Type B pancreatic cell (in vitro differentiated cells): ENCODE data around the gene SEC63. TPM values are rescaled to one million over a fixed set of nuclear protein-coding genes. Genes with fewer than 3 reads are reported as not detected.
A peak's percentile ranks its signal among the peaks of the same experiment; 100 is the strongest.
"Not testable (repeated sequence)": the region's sequence is repeated elsewhere in the genome, so short reads cannot be mapped to it uniquely, and the experiment has no call there.

Source experiments
- DNase-seq: peaks from one replicate; pipeline ENCODE4 v3.0.0; 2021; ENCODE audit warnings: mixed read lengths; ENCODE audit not compliant: unreplicated experiment; ENCODE audit errors: extremely low spot score
- H3K27ac Mint-ChIP-seq: 2 replicates; pipeline ENCODE4 v1.8.0; 2021; ENCODE audit warnings: mild to moderate bottlenecking, mixed read lengths
- H3K27me3 Mint-ChIP-seq: 2 replicates; pipeline ENCODE4 v1.8.0; 2021; ENCODE audit warnings: mixed read lengths
- H3K36me3 Mint-ChIP-seq: 2 replicates; pipeline ENCODE4 v1.8.0; 2021; ENCODE audit warnings: mixed read lengths
- H3K4me1 Mint-ChIP-seq: one replicate; pipeline ENCODE4 v1.8.0; 2021; ENCODE audit warnings: mixed read lengths; ENCODE audit not compliant: unreplicated experiment
- H3K4me3 Mint-ChIP-seq: 2 replicates; pipeline ENCODE4 v1.8.0; 2021; ENCODE audit warnings: mild to moderate bottlenecking, mixed read lengths
- H3K9me3 Mint-ChIP-seq: 2 replicates; pipeline ENCODE4 v1.8.0; 2021; ENCODE audit warnings: mixed read lengths
- CTCF ChIP-seq: fragments of 200-600 bp; sonication (generic); conservative IDR thresholded peaks from 2 replicates; pipeline ENCODE4 v1.5.0; 2021; ENCODE audit warnings: antibody characterized with exemption, mild to moderate bottlenecking
- long read RNA-seq: library from polyadenylated mRNA; unstranded; transcript quantifications from one replicate; pipeline ENCODE4 v2.0.0, GENCODE V29; 2020
- total RNA-seq: library from RNA; stranded (reverse); gene quantifications from 2 replicates; pipeline ENCODE4 v1.2.1, GENCODE V29; 2021; ENCODE audit warnings: low replicate concordance

The SEC63 gene
- 90.8 and 106 TPM in 2 replicates for total RNA-seq
- long read RNA-seq, full-length matches to known transcripts = 3 of 57 reads
- long read RNA-seq, partial matches to known transcripts = 45 of 57 reads
- long read RNA-seq, other reads (novel, unspliced or antisense) = 9 of 57 reads

- Mint-ChIP-seq H3K4me1 (peaks cover 11% of the 10 kb centered on the region), H3K27me3 (no peaks in the 10 kb centered on the region), H3K4me3 (peak within 1 kb of the TSS; percentile 96), H3K27ac (peak within 1 kb of the TSS; percentile 94), H3K36me3 (peaks cover 12% of the 10 kb centered on the region), H3K9me3 (no peaks in the 10 kb centered on the region)
- TF ChIP-seq CTCF = no peak
- DNase-seq = peak; percentile 98
These were observed at the start of gene SEC63 for GRCh38 chr6:107957909-107958688. Gene SEC63, minus strand, starts transcription at chr6:107958208. Its CDS starts 199 bp downstream, at chr6:107958009.

- Mint-ChIP-seq H3K27ac (no peak overlapping the region), H3K4me1 (peaks cover 16% of the 10 kb centered on the region), H3K36me3 (peaks cover 6% of the 10 kb centered on the region), H3K27me3 (no peaks in the 10 kb centered on the region), H3K9me3 (peaks cover 10% of the 10 kb centered on the region), H3K4me3 (no peak overlapping the region)
- DNase-seq = no peak
- no peak for TF ChIP-seq CTCF
These were observed 48.0 kb upstream of the SEC63 start for GRCh38 chr6:108005961-108006360.

DNA sequence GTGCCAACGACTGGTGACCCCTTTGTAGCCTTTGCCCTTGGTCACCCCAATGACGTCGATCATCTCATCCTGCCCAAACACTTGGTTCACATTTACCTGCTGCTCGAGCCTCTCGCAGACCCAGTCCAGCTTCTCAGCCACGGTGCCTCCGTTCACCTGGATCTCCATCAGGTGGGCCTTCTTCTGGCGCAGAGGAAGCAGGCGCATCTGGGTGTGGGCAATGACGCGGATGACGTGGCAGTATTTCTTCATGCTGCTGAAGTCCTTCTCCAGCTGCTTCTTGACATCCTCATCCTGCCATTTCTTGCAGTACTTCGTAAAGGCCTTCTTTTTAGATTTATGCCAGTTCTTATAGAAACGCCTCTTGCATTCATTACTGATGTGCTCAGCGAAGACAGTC, 46.9 kb upstream of the SEC63 start:
- TF ChIP-seq CTCF = no peak
- peaks cover 10% of the 10 kb centered on the region for H3K9me3 Mint-ChIP-seq
- H3K27me3 Mint-ChIP-seq = no peaks in the 10 kb centered on the region
- DNase-seq = no peak
- peaks cover 6% of the 10 kb centered on the region for H3K36me3 Mint-ChIP-seq
- peaks cover 16% of the 10 kb centered on the region for H3K4me1 Mint-ChIP-seq
- H3K27ac Mint-ChIP-seq = no peak overlapping the region
- H3K4me3 Mint-ChIP-seq = no peak overlapping the region

DNA sequence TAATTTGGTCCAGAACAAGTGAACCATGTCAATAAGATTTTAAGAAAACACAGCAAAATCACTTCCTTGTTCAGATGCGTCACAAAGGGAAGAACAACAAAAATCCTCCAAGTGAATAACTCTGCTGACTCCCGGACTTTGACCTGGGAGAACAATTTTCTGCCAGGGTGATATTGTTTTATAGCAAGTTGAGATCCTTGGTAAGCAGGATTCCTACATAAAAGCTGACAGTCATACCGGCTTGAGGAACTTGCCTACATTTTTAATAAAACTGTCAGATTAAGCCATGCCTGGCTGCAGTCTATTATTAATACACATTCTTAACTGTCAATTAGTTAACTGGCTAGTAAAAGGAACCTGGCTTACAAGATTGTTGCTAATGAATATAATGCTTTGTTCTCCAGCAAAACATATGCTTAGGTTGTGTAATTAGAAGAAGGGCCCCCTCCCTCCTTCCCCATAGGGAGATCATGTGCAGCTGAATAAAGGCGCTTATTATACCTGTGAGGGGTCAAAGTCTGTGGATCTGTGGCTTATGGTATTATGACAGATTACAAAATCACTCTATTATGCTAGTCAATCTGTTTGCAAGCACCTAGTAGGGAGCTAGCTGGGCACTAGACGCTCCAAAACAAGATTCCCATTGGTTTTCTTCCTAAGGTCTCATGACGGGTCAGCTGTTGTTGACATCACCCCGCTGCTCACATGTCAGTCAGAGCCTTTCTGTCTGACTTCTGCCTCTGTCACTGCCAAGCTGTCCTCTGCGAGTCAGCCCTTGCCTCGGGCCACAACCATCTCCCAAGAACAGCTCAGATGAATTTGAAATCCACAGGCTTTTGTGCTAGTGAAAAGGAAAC, 44.6 kb upstream of the SEC63 start:
- TF ChIP-seq CTCF = no peak
- Mint-ChIP-seq H3K27me3 (no peaks in the 10 kb centered on the region), H3K36me3 (no peaks in the 10 kb centered on the region), H3K4me3 (peak overlapping the region; percentile 44), H3K9me3 (no peaks in the 10 kb centered on the region), H3K27ac (peak overlapping the region; percentile 86), H3K4me1 (peaks cover 24% of the 10 kb centered on the region)
- DNase-seq = no peak

DNA sequence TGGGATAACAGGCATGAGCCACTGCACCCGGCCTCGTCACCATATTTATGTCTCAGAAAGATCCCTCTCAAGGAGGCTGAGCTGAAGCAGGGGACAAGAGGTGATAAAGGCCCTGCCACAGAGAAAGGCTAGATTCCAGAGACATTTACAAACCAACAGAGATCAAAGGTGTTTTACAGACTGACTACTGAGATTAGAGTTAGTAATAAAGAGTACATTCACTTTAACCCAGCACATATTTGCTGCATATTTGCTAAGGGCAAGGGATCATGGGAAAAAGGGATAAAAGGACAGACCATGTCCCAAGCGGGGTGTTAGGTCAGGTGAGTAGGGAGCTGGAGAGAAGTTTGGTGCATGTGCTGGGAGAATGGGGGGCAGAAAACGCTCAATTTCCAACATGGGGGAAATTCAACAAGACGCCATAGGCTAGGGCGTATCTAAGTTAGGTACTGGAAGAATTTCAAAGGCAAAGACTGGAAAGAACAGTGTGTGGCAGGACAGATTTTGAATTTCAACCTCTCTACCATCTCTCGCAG, 43.8 kb upstream of the SEC63 start:
- TF ChIP-seq CTCF = no peak
- peak overlapping the region; percentile 44 for H3K4me3 Mint-ChIP-seq
- DNase-seq = no peak
- H3K27ac Mint-ChIP-seq = peak overlapping the region; percentile 86
- peaks cover 24% of the 10 kb centered on the region for H3K4me1 Mint-ChIP-seq
- H3K36me3 Mint-ChIP-seq = no peaks in the 10 kb centered on the region
- H3K9me3 Mint-ChIP-seq = no peaks in the 10 kb centered on the region
- no peaks in the 10 kb centered on the region for H3K27me3 Mint-ChIP-seq

- H3K36me3 Mint-ChIP-seq, H3K4me3 Mint-ChIP-seq, DNase-seq, H3K27ac Mint-ChIP-seq, H3K9me3 Mint-ChIP-seq, H3K27me3 Mint-ChIP-seq: not testable (repeated sequence)
- peaks cover 24% of the 10 kb centered on the region for H3K4me1 Mint-ChIP-seq
These were observed 42.3 kb upstream of the SEC63 start for GRCh38 chr6:108000259-108000658.
